Lower leg skin (tissue), 3 donors: Measurements from ENCODE around the gene GPR31.

Experiments used
- CTCF ChIP-seq, 3 donors: fragments of 450-650 bp; IDR thresholded peaks; one replicate each; pipeline ENCODE4 v1.5.1; 2016; ENCODE audit warnings: antibody characterized with exemption in 3 of 3, mild to moderate bottlenecking in 3 of 3, moderate library complexity in 2 of 3
- POLR2A ChIP-seq, 2 donors: fragments of 450-650 bp; IDR thresholded peaks; one replicate each; pipeline ENCODE4 v1.6.1; 2016 to 2017; ENCODE audit warnings: antibody characterized with exemption in 2 of 2, mild to moderate bottlenecking in 1 of 2, moderate library complexity in 1 of 2

- TF ChIP-seq CTCF (IDR thresholded peaks at IDR 0.05), result no peak
- TF ChIP-seq POLR2A (IDR thresholded peaks at IDR 0.05), result no peak
Observed at GRCh38 chr6:167116838-167117228, 40.9 kb downstream of the GPR31 start.
